ENCODE results near the gene CHCHD3. TPM values are rescaled to one million over a fixed set of nuclear protein-coding genes. Genes with fewer than 3 reads are reported as not detected.

CHCHD3 gene
- total RNA-seq, 1 donor from 2014 or later, result 62.1 TPM

- FAIRE-seq, result no peak
These were observed 17.6 kb downstream of the CHCHD3 start for GRCh38 chr7:133064082-133064820.

GRCh38 chr7:133061792-133062191 is 20.1 kb downstream of the CHCHD3 start:
- FAIRE-seq (no peak), DNase-seq (ENCODE audit: low read depth) (no peak)
- TF ChIP-seq, protein P1, sequence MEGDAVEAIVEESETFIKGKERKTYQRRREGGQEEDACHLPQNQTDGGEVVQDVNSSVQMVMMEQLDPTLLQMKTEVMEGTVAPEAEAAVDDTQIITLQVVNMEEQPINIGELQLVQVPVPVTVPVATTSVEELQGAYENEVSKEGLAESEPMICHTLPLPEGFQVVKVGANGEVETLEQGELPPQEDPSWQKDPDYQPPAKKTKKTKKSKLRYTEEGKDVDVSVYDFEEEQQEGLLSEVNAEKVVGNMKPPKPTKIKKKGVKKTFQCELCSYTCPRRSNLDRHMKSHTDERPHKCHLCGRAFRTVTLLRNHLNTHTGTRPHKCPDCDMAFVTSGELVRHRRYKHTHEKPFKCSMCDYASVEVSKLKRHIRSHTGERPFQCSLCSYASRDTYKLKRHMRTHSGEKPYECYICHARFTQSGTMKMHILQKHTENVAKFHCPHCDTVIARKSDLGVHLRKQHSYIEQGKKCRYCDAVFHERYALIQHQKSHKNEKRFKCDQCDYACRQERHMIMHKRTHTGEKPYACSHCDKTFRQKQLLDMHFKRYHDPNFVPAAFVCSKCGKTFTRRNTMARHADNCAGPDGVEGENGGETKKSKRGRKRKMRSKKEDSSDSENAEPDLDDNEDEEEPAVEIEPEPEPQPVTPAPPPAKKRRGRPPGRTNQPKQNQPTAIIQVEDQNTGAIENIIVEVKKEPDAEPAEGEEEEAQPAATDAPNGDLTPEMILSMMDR (IDR thresholded peaks at IDR 0.05; ENCODE audit: insufficient read depth, low read length, severe bottlenecking), result no peak

More at GRCh38 chr7:133064082-133064820, 17.6 kb downstream of the CHCHD3 start:
- TF ChIP-seq, protein P1 (IDR thresholded peaks at IDR 0.05; ENCODE audit: insufficient read depth, low read length, severe bottlenecking), result no peak
- DNase-seq (ENCODE audit: low read depth), result no peak
- Histone ChIP-seq H3K27me3 (ENCODE audit: control insufficient read depth, insufficient read depth, low read length) (no peaks in the 10 kb centered on the region), H3K4me3 (ENCODE audit: low read depth, low read length) (no peak overlapping the region), H3K36me3 (ENCODE audit: control insufficient read depth, insufficient read depth, low read length) (peaks cover 3% of the 10 kb centered on the region)

GRCh38 chr7:133061357-133061756 is 20.5 kb downstream of the CHCHD3 start:
- TF ChIP-seq, protein P1 (IDR thresholded peaks at IDR 0.05; ENCODE audit: insufficient read depth, low read length, severe bottlenecking), result no peak
- H3K27me3 ChIP-seq (ENCODE audit: control insufficient read depth, insufficient read depth, low read length), result no peaks in the 10 kb centered on the region
- no peaks in the 10 kb centered on the region for H3K36me3 ChIP-seq (ENCODE audit: control insufficient read depth, insufficient read depth, low read length)
- FAIRE-seq, result no peak
- no peak overlapping the region for H3K4me3 ChIP-seq (ENCODE audit: low read depth, low read length)
- DNase-seq (ENCODE audit: low read depth), result no peak

More at GRCh38 chr7:133061792-133062191, 20.1 kb downstream of the CHCHD3 start:
- H3K27me3 ChIP-seq (ENCODE audit: control insufficient read depth, insufficient read depth, low read length), result no peaks in the 10 kb centered on the region
- H3K36me3 ChIP-seq (ENCODE audit: control insufficient read depth, insufficient read depth, low read length), result no peaks in the 10 kb centered on the region
- H3K4me3 ChIP-seq (ENCODE audit: low read depth, low read length), result no peak overlapping the region

GRCh38 chr7:133060004-133060403 is 21.9 kb downstream of the CHCHD3 start:
- H3K4me3 ChIP-seq (ENCODE audit: low read depth, low read length), result no peak overlapping the region

GRCh38 chr7:133059263-133059662 is 22.6 kb downstream of the CHCHD3 start:
- Histone ChIP-seq H3K27me3 (ENCODE audit: control insufficient read depth, insufficient read depth, low read length) (no peaks in the 10 kb centered on the region), H3K36me3 (ENCODE audit: control insufficient read depth, insufficient read depth, low read length) (no peaks in the 10 kb centered on the region), H3K4me3 (ENCODE audit: low read depth, low read length) (no peak overlapping the region)
- DNase-seq (ENCODE audit: low read depth) (no peak), FAIRE-seq (no peak)
- TF ChIP-seq, protein P1 (IDR thresholded peaks at IDR 0.05; ENCODE audit: insufficient read depth, low read length, severe bottlenecking), result no peak

More at GRCh38 chr7:133060004-133060403, 21.9 kb downstream of the CHCHD3 start:
- no peak for FAIRE-seq
- TF ChIP-seq, protein P1 (IDR thresholded peaks at IDR 0.05; ENCODE audit: insufficient read depth, low read length, severe bottlenecking), result no peak
- Histone ChIP-seq H3K27me3 (ENCODE audit: control insufficient read depth, insufficient read depth, low read length) (no peaks in the 10 kb centered on the region), H3K36me3 (ENCODE audit: control insufficient read depth, insufficient read depth, low read length) (no peaks in the 10 kb centered on the region)
- DNase-seq (ENCODE audit: low read depth), result no peak

Data from bronchial epithelial cell (primary cell).